K562 (cell line): ENCODE measurements around the gene TMEM191C. TPM values are rescaled to one million over a fixed set of nuclear protein-coding genes. Genes with fewer than 3 reads are reported as not detected.
A peak's percentile ranks its signal among the peaks of the same experiment; 100 is the strongest.
"Not testable (repeated sequence)": the region's sequence is repeated elsewhere in the genome, so short reads cannot be mapped to it uniquely, and the experiment has no call there.

ENCODE experiments used
- ATAC-seq: fragments of 200-7000 bp; cut with Tn5 transposase; 3 replicates; pipeline ENCODE4 v1.9.1; 2020; ENCODE audit warnings: moderate library complexity
- BruUV-seq: library from RNA; stranded (reverse); fragments of 400-500 nt; replicated peaks from 2 replicates; lab custom pipeline; 2021; lab: Mats Ljungman, UMichigan
- CTCF ChIA-PET: fragments of 300-600 bp; formaldehyde crosslinking; extraction: SDS; loops from one replicate; lab custom pipeline; 2021; ENCODE audit warnings: low intra/inter-chr PET ratio; lab: Yijun Ruan, JAX
- POLR2A ChIA-PET: fragments of 300-600, 350-650 bp; sonication (Branson Sonifier 250); formaldehyde crosslinking; extraction: SDS; loops from one replicate; lab custom pipeline; 2021; ENCODE audit warnings: antibody characterized with exemption, inconsistent platforms; lab: Yijun Ruan, JAX
- DNase-seq, 4 experiments: peaks; one replicate each; pipeline versions ENCODE4 v3.0.0 to v3.0.0-alpha.2; 2011 to 2018; ENCODE audit warnings: low spot score in 3 of 4, mixed read lengths in 3 of 4; ENCODE audit errors: extremely low read depth in 1 of 4
- FAIRE-seq: peaks from 2 replicates; lab custom pipeline; 2011; peaks lifted over from hg19 to GRCh38; lab: Jason Lieb, UNC
- H2AFZ ChIP-seq: 2 replicates; pipeline ENCODE4 v1.6.0; 2011; ENCODE audit warnings: low read depth, low read length, control low read depth, inconsistent platforms
- H3K27ac ChIP-seq: fragments of 200-600 bp; 3 replicates; pipeline ENCODE4 v1.8.0; 2011; ENCODE audit warnings: low read depth, mild to moderate bottlenecking, control low read depth, inconsistent platforms, low read length, moderate library complexity, mixed read lengths; ENCODE audit errors: extremely low read depth
- H3K27me3 ChIP-seq, 2 experiments: fragments of 300-600 bp in 1 of 2; 2 replicates in 1 of 2; 3 replicates in 1 of 2; pipeline versions ENCODE4 v1.6.0 to v1.8.0; 2011; ENCODE audit warnings: inconsistent platforms in 2 of 2, low read length in 2 of 2, mild to moderate bottlenecking in 1 of 2, mixed read lengths in 1 of 2, moderate library complexity in 1 of 2; ENCODE audit not compliant: control insufficient read depth in 2 of 2, insufficient read depth in 2 of 2
- H3K36me3 ChIP-seq: fragments of 300-600 bp; 3 replicates; pipeline ENCODE4 v1.8.0; 2011; ENCODE audit warnings: mild to moderate bottlenecking, low read length, inconsistent platforms; ENCODE audit not compliant: control insufficient read depth, insufficient read depth
- H3K4me1 ChIP-seq, 2 experiments: fragments of 200-600 bp in 1 of 2; replicated peaks in 1 of 2; 2 replicates in 1 of 2; 3 replicates in 1 of 2; pipeline versions ENCODE4 v1.5.1 to v1.8.0; 2011; ENCODE audit warnings: inconsistent platforms in 2 of 2, low read length in 2 of 2, mild to moderate bottlenecking in 1 of 2, mixed read lengths in 1 of 2, moderate library complexity in 1 of 2; ENCODE audit not compliant: control insufficient read depth in 2 of 2, insufficient read depth in 2 of 2
- H3K4me2 ChIP-seq: 2 replicates; pipeline ENCODE4 v1.6.1; 2011; ENCODE audit warnings: low read length, control low read depth, inconsistent platforms, mixed read lengths; ENCODE audit not compliant: insufficient read depth
- H3K4me3 ChIP-seq: fragments of 200-600 bp; sonication (generic), shearing (Covaris generic); 2 replicates; pipeline ENCODE4 v1.5.1; 2016; ENCODE audit warnings: control low read depth, inconsistent platforms
- H3K79me2 ChIP-seq: fragments of 200-600 bp; 3 replicates; pipeline ENCODE4 v1.8.0; 2011; ENCODE audit warnings: low read length, inconsistent platforms; ENCODE audit not compliant: control insufficient read depth, insufficient read depth
- H3K9ac ChIP-seq, 2 experiments: 2 replicates each; pipeline versions ENCODE4 v1.6.0 to v1.6.1; 2011; ENCODE audit warnings: low read depth in 2 of 2, low read length in 2 of 2, control low read depth in 1 of 2, inconsistent platforms in 1 of 2, mild to moderate bottlenecking in 1 of 2, mixed read lengths in 1 of 2; ENCODE audit not compliant: insufficient read depth in 1 of 2
- H3K9me1 ChIP-seq: one replicate; pipeline ENCODE4 v1.6.0; 2011; ENCODE audit warnings: inconsistent platforms, mild to moderate bottlenecking, low read length, moderate library complexity; ENCODE audit not compliant: control insufficient read depth, insufficient read depth
- H3K9me3 ChIP-seq: replicated peaks from 2 replicates; pipeline ENCODE4 v1.5.1; 2011; ENCODE audit warnings: low read depth, low read length, inconsistent platforms; ENCODE audit not compliant: control insufficient read depth, insufficient read depth
- H4K20me1 ChIP-seq: replicated peaks from 2 replicates; pipeline ENCODE4 v1.6.1; 2011; ENCODE audit warnings: low read length, inconsistent platforms, mixed read lengths; ENCODE audit not compliant: control insufficient read depth, insufficient read depth
- CREB1 ChIP-seq, 2 experiments: sonication (generic) in 1 of 2; formaldehyde crosslinking in 1 of 2; IDR thresholded peaks; 2 replicates each; pipeline versions ENCODE4 v1.6.1 to v1.8.0; 2012 to 2022; ENCODE audit warnings: inconsistent platforms in 1 of 2, mild to moderate bottlenecking in 1 of 2, missing genetic modification reagents in 1 of 2, moderate library complexity in 1 of 2
- CXXC5 ChIP-seq: fragments of 250-450 bp; sonication (Bioruptor Pico); IDR thresholded peaks from 2 replicates; pipeline ENCODE4 v1.8.0; 2022; ENCODE audit warnings: inconsistent platforms, mild to moderate bottlenecking, moderate library complexity
- E2F4 ChIP-seq: sonication (generic); formaldehyde crosslinking; IDR thresholded peaks from 2 replicates; pipeline ENCODE4 v1.8.0; 2022; ENCODE audit warnings: mild to moderate bottlenecking, low read depth, missing genetic modification reagents
- E2F6 ChIP-seq, 2 experiments: IDR thresholded peaks; 2 replicates each; pipeline ENCODE4 v1.6.1; 2011; ENCODE audit warnings: borderline replicate concordance in 1 of 2, control low read depth in 1 of 2, low read depth in 1 of 2, low read length in 1 of 2, mild to moderate bottlenecking in 1 of 2, mixed read lengths in 1 of 2, moderate library complexity in 1 of 2; ENCODE audit not compliant: insufficient read depth in 1 of 2, insufficient read length in 1 of 2, poor library complexity in 1 of 2, severe bottlenecking in 1 of 2; ENCODE audit errors: extremely low read depth in 1 of 2
- HMGXB4 ChIP-seq: sonication (generic); formaldehyde crosslinking; IDR thresholded peaks from 2 replicates; pipeline ENCODE4 v1.8.1; 2023; ENCODE audit warnings: mild to moderate bottlenecking, missing genetic modification reagents
- MAZ ChIP-seq, 2 experiments: fragments of 450-650 bp in 1 of 2; sonication (generic) in 1 of 2; formaldehyde crosslinking; IDR thresholded peaks in 1 of 2; conservative IDR thresholded peaks in 1 of 2; 2 replicates each; pipeline versions ENCODE4 v1.4.0 to v1.5.0; 2020; ENCODE audit warnings: mild to moderate bottlenecking in 1 of 2, missing genetic modification reagents in 1 of 2
- NR3C1 ChIP-seq: sonication (generic); formaldehyde crosslinking; IDR thresholded peaks from 2 replicates; pipeline ENCODE4 v1.8.1; 2022; ENCODE audit warnings: missing genetic modification reagents
- POLR2G ChIP-seq: fragments of 200-400 bp; formaldehyde crosslinking; IDR thresholded peaks from 2 replicates; pipeline ENCODE4 v1.6.1; 2017; ENCODE audit warnings: low read depth, mild to moderate bottlenecking, antibody characterized with exemption, low read length, moderate library complexity
- SMAD4 ChIP-seq: fragments of 250-450 bp; sonication (Bioruptor Pico); conservative IDR thresholded peaks from 2 replicates; pipeline ENCODE4 v1.8.0; 2021; ENCODE audit warnings: inconsistent platforms, mild to moderate bottlenecking, moderate library complexity
- ZFX ChIP-seq: sonication (generic); formaldehyde crosslinking; IDR thresholded peaks from 2 replicates; pipeline ENCODE4 v1.8.0; 2022; ENCODE audit warnings: mild to moderate bottlenecking, missing genetic modification reagents, moderate library complexity
- WGBS: fragments of 100-300 bp; shearing (Covaris generic); methylation state at CpG from one replicate; pipeline ENCODE4 v1.1.6; 2016; ENCODE audit warnings: low coverage, mixed read lengths; ENCODE audit not compliant: insufficient coverage; ENCODE audit errors: missing lambda C conversion rate; 5-methylcytosine and 5-hydroxymethylcytosine counted together
- in situ Hi-C: fragments of 300-500 bp; cut with MboI; formaldehyde crosslinking; loops from 4 replicates; pipeline ENCODE4 v1.15.0; 2018; ENCODE audit warnings: inconsistent platforms, mixed read lengths
- intact Hi-C: fragments of 100-400 bp; cut with micrococcal nuclease; formaldehyde crosslinking; loops from 2 replicates; pipeline ENCODE4 v1.14.2; 2022
- polyA plus RNA-seq, 8 experiments: library from polyadenylated mRNA; depleted of rRNA in 4 of 8; stranded (reverse) in 5 of 8; unstranded in 3 of 8; fragments of >200 nt; fragmentation: Nextera tagmentation in 2 of 8; fragmentation: Illumina TruSeq in 1 of 8; extraction: Ambion mirVana in 2 of 8; extraction: Trizol in 1 of 8; gene quantifications; 2 replicates each; pipeline versions ENCODE4 v1.2.1 to v1.2.3, GENCODE V29; 2011 to 2014; ENCODE audit warnings: inconsistent platforms in 1 of 8, missing spikeins in 1 of 8
- total RNA-seq, 7 experiments: library from RNA; depleted of rRNA in 6 of 7; stranded (reverse); fragments of >200 nt in 6 of 7; fragmentation: Illumina TruSeq in 2 of 7; extraction: Trizol in 2 of 7; gene quantifications; 2 replicates each; pipeline versions ENCODE4 v1.2.1 to v1.2.3, GENCODE V29; 2011 to 2021; ENCODE audit warnings: low replicate concordance in 1 of 7

Gene TMEM191C
- total and polyA plus RNA-seq, 9 of the 15 experiments (the other 6 are each of a cell fraction or from before 2014, with no cell fraction given): 0.15 to 7.1 (median 1.1) TPM

DNA sequence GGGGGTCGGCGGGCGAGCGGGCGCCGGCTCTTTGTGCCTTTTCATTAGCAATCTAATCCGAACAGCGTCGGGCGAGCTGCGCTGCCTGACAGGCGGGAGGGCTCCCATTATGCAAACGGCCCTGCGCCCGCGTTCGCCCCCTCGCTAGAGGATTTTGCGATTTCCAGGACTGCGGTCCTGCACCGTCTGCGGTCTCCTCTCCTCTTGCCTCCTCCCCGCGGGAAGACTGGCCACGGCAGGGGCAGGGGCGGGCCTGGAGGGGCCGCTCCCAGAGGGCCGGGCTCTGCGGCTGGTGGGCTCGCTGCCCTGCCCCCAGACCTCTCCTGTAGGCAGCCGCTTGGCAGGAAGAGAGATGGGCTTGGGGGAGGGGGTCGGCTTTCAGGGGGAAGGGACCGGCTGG lies 49.3 kb upstream of the TMEM191C start (continued):
- not testable (repeated sequence) for TF ChIP-seq CREB1 (IDR thresholded peaks at IDR 0.05)
- TF ChIP-seq CREB1 (CRISPR knock-in tag; IDR thresholded peaks at IDR 0.05): peak; percentile 37; the same call in 1 of the 2 replicates
- peak; percentile 59; the same call in 1 of the 2 replicates for TF ChIP-seq HMGXB4 (CRISPR knock-in tag)
- peak; percentile 65 for TF ChIP-seq ZFX (CRISPR knock-in tag)
- TF ChIP-seq NR3C1 (CRISPR knock-in tag): 0 out of 2 replicates have a peak, but pooled peaks have one; percentile 39
- TF ChIP-seq POLR2G: peak; percentile 44; the same call in 1 of the 2 replicates
- peak; percentile 62 to 69 for TF ChIP-seq MAZ (CRISPR knock-in tag; conservative IDR thresholded peaks at IDR 0.05 in 1 of 2, IDR thresholded peaks at IDR 0.05 in 1 of 2)
- 0 out of 2 replicates have a peak, but pooled peaks have one; percentile 28 for TF ChIP-seq E2F4 (CRISPR knock-in tag)
- TF ChIP-seq CXXC5 (CRISPR knock-in tag): peak; percentile 61
- 0 out of 2 replicates have a peak, but pooled peaks have one; percentile 36 for TF ChIP-seq SMAD4 (CRISPR knock-in tag)
- peak in 1 of 2 experiments; percentile 11 for TF ChIP-seq E2F6 (IDR thresholded peaks at IDR 0.05; ENCODE audit: borderline replicate concordance in 1 of 2, extremely low read depth in 1 of 2, insufficient read depth in 1 of 2, insufficient read length in 1 of 2, low read depth in 1 of 2, low read length in 1 of 2, poor library complexity in 1 of 2, severe bottlenecking in 1 of 2)

- CTCF ChIA-PET, H4K20me1 ChIP-seq, H3K36me3 ChIP-seq, H2AFZ ChIP-seq, DNase-seq, H3K9me1 ChIP-seq, FAIRE-seq, intact Hi-C loops, H3K4me1 ChIP-seq, H3K9me3 ChIP-seq, H3K79me2 ChIP-seq, H3K27me3 ChIP-seq, POLR2A ChIA-PET: not testable (repeated sequence)
- WGBS: 33% methylated on average over 5 of the region's 15 CpGs
- in situ Hi-C loops: loop anchor here (25.0 kb wide), 2 partner anchors 518 to 1118 kb away; no protein-coding TSS in a partner anchor
- peak; percentile 1 for ATAC-seq
- Histone ChIP-seq H3K27ac (peak overlapping the region; percentile 57; the same call in 2 of the 3 replicates), H3K9ac (peak overlapping the region; percentile 60 to 85), H3K4me2 (peak overlapping the region; percentile 77), H3K4me3 (peak overlapping the region; percentile 25; the same call in 1 of the 2 replicates)
- TSS peak; percentile 85 for BruUV-seq
Measured at GRCh38 chr22:21418974-21419638, 48.1 kb upstream of the TMEM191C start.
